Astrocyte (in vitro differentiated cells and primary cell): ENCODE measurements around the gene GGCT.

Experiments used
- EZH2 ChIP-seq: IDR thresholded peaks from 2 replicates; pipeline ENCODE4 v1.6.1; 2012; ENCODE audit warnings: mild to moderate bottlenecking, low read length, inconsistent platforms; ENCODE audit not compliant: insufficient read depth
- TF ChIP-seq, protein P1 (sequence below): IDR thresholded peaks from 2 replicates; pipeline ENCODE4 v1.5.1; 2011; ENCODE audit warnings: low read depth, mild to moderate bottlenecking, inconsistent platforms, low read length, moderate library complexity; ENCODE audit not compliant: insufficient read depth

DNA sequence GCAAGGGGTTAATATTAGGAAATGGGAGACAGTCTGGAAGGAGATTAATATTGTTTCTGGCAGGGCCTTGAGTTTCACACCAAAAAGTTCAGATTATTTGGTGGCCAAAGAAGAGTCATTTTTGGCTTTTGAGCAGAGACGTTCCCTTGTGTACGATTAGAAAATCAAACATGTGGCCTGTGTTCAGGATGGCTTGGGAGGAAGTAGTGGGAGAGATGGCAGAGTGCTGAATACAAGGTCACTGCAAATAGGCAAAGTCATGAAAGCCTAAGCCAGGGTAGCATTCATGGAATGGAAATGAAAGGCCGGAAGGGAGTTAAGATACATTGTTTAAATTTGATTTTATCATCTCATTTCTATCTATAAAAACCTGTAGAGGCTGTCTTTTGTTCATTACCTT is 9.5 kb upstream of the GGCT start:
- TF ChIP-seq, protein P1, sequence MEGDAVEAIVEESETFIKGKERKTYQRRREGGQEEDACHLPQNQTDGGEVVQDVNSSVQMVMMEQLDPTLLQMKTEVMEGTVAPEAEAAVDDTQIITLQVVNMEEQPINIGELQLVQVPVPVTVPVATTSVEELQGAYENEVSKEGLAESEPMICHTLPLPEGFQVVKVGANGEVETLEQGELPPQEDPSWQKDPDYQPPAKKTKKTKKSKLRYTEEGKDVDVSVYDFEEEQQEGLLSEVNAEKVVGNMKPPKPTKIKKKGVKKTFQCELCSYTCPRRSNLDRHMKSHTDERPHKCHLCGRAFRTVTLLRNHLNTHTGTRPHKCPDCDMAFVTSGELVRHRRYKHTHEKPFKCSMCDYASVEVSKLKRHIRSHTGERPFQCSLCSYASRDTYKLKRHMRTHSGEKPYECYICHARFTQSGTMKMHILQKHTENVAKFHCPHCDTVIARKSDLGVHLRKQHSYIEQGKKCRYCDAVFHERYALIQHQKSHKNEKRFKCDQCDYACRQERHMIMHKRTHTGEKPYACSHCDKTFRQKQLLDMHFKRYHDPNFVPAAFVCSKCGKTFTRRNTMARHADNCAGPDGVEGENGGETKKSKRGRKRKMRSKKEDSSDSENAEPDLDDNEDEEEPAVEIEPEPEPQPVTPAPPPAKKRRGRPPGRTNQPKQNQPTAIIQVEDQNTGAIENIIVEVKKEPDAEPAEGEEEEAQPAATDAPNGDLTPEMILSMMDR: no peak
- no peak for TF ChIP-seq EZH2
